Measurements from ENCODE around the gene TOMM34. TPM values are rescaled to one million over a fixed set of nuclear protein-coding genes. Genes with fewer than 3 reads are reported as not detected.

TOMM34 gene
- total RNA-seq, 4 donors from 2014 or later, result 11.4 to 19.5 (median 16.7) TPM

GRCh38 chr20:44916586-44916985, 43.6 kb downstream of the TOMM34 start:
- Histone ChIP-seq H3K4me3 (no peak overlapping the region), H3K27me3 (no peaks in the 10 kb centered on the region), H3K4me1 (no peaks in the 10 kb centered on the region), H3K27ac (no peak overlapping the region), H3K36me3 (peaks cover 0 to 30% (median 0%) of the 10 kb centered on the region in 3 donors), H3K9me3 (no peaks in the 10 kb centered on the region)
- TF ChIP-seq, protein P1, sequence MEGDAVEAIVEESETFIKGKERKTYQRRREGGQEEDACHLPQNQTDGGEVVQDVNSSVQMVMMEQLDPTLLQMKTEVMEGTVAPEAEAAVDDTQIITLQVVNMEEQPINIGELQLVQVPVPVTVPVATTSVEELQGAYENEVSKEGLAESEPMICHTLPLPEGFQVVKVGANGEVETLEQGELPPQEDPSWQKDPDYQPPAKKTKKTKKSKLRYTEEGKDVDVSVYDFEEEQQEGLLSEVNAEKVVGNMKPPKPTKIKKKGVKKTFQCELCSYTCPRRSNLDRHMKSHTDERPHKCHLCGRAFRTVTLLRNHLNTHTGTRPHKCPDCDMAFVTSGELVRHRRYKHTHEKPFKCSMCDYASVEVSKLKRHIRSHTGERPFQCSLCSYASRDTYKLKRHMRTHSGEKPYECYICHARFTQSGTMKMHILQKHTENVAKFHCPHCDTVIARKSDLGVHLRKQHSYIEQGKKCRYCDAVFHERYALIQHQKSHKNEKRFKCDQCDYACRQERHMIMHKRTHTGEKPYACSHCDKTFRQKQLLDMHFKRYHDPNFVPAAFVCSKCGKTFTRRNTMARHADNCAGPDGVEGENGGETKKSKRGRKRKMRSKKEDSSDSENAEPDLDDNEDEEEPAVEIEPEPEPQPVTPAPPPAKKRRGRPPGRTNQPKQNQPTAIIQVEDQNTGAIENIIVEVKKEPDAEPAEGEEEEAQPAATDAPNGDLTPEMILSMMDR (IDR thresholded peaks at IDR 0.05), result no peak
- TF ChIP-seq POLR2A (IDR thresholded peaks at IDR 0.05), result no peak
- intact Hi-C loops (cut with DNase I), result no loop called here
- DNase-seq, result no peak
- 85 to 95% methylated on average over 7 to 8 of the region's 12 CpGs for WGBS, 2 donors

DNA sequence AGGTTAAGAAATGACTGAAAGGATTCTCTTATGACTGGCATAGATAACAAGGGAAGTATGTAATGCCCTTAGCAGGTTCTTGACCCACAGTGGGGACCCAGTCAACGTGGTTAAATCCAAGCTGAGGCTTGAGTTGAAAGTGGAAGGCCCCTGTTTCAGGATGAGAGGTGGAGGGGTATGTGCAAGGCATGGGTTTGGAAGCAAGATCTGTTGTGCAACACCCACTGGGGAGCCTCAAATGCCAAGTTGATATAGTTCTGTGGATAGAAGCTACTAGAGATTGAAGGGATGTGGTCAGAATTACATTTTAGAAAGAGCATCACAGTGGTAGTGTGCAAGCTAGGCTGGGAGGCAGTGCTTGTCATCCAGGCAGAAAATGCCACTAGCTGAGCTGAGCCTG, 45.3 kb downstream of the TOMM34 start:
- Histone ChIP-seq H3K36me3 (peaks cover 0 to 26% (median 0%) of the 10 kb centered on the region in 3 donors), H3K4me1 (peaks cover 3 to 16% (median 5%) of the 10 kb centered on the region in 3 donors), H3K9me3 (no peaks in the 10 kb centered on the region), H3K4me3 (no peak overlapping the region), H3K27ac (no peak overlapping the region), H3K27me3 (no peaks in the 10 kb centered on the region)
- intact Hi-C loops (cut with DNase I), result no loop called here
- no peak for DNase-seq
- TF ChIP-seq, protein P1 (IDR thresholded peaks at IDR 0.05), result no peak
- no peak for TF ChIP-seq POLR2A (IDR thresholded peaks at IDR 0.05)
- 62 to 71% methylated on average over 1 of the region's 1 CpG for WGBS, 2 donors

GRCh38 chr20:44912189-44912588, 48.0 kb downstream of the TOMM34 start:
- no peaks in the 10 kb centered on the region for H3K27me3 ChIP-seq
- no peak for DNase-seq
- WGBS, 2 donors, result 92 to 100% methylated on average over 1 to 2 of the region's 2 CpGs
- H3K36me3 ChIP-seq, result peaks cover 0 to 38% (median 5%) of the 10 kb centered on the region in 3 donors
- H3K27ac ChIP-seq, result no peak overlapping the region
- H3K4me1 ChIP-seq, result peaks cover 5 to 27% (median 8%) of the 10 kb centered on the region in 3 donors
- no peaks in the 10 kb centered on the region for H3K9me3 ChIP-seq
- H3K4me3 ChIP-seq, result no peak overlapping the region
- TF ChIP-seq, protein P1 (IDR thresholded peaks at IDR 0.05), result no peak
- no peak for TF ChIP-seq POLR2A (IDR thresholded peaks at IDR 0.05)
- intact Hi-C loops (cut with DNase I), result no loop called here

- H3K27me3 ChIP-seq, result no peaks in the 10 kb centered on the region
- intact Hi-C loops (cut with DNase I), result no loop called here
- 52 to 65% methylated on average over 19 to 21 of the region's 21 CpGs for WGBS, 2 donors
- TF ChIP-seq, protein P1 (IDR thresholded peaks at IDR 0.05), result peak in 3 of 6 experiments; percentile 4 to 34 (median 12)
- TF ChIP-seq POLR2A (IDR thresholded peaks at IDR 0.05), result no peak
- no peak for DNase-seq
- H3K9me3 ChIP-seq, result no peaks in the 10 kb centered on the region
- peaks cover 5 to 27% (median 8%) of the 10 kb centered on the region in 3 donors for H3K4me1 ChIP-seq
- no peak overlapping the region for H3K27ac ChIP-seq
- peaks cover 0 to 40% (median 10%) of the 10 kb centered on the region in 3 donors for H3K36me3 ChIP-seq
- no peak overlapping the region for H3K4me3 ChIP-seq
Measured at GRCh38 chr20:44911264-44911921, 48.8 kb downstream of the TOMM34 start.

DNA sequence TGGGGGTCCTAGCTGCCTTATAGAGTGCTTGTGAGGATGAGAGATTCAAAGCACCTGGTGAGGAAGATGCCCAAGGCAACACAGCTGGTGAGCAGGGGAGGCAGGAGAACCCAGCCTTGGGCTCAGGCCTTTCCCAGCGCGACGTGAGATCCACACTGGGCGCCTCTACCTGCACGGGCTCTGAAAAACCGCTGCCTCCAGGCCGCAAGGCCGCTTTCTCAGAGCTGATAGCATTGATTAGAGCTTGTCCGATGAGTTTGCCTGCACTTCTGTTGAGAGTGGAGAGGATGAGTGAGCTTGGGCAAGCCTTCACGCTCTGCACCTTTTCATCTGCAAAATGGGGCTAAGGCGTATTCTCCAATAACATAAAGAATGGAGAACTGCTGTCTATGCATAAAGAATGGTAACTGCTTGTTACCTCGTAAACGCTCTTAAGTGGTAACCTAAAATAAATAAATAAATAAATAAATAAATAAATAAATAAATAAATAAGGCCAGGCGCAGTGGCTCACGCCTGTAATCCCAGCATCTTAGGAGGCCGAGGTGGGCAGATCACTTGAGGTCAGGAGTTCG, 49.4 kb downstream of the TOMM34 start:
- no peaks in the 10 kb centered on the region for H3K27me3 ChIP-seq
- 84 to 86% methylated on average over 8 to 9 of the region's 17 CpGs for WGBS, 2 donors
- H3K4me3 ChIP-seq, result peak overlapping the region; percentile 68 to 84 (median 70)
- H3K9me3 ChIP-seq, result no peaks in the 10 kb centered on the region
- TF ChIP-seq, protein P1 (IDR thresholded peaks at IDR 0.05), result no peak
- TF ChIP-seq POLR2A (IDR thresholded peaks at IDR 0.05), result no peak
- peak overlapping the region in 1 of 4 donors; percentile 56 for H3K27ac ChIP-seq
- DNase-seq, result no peak
- H3K4me1 ChIP-seq, result peaks cover 5 to 27% (median 8%) of the 10 kb centered on the region in 3 donors
- intact Hi-C loops (cut with DNase I), result no loop called here
- peaks cover 0 to 42% (median 15%) of the 10 kb centered on the region in 3 donors for H3K36me3 ChIP-seq
